ENCODE results near the gene SNED1.

Gene SNED1

GRCh38 chr2:241029599-241030332 lies 31.3 kb downstream of the SNED1 start:
- TF ChIP-seq EZH2phosphoT487 (IDR thresholded peaks at IDR 0.05; ENCODE audit: borderline replicate concordance), result no peak
- TF ChIP-seq, protein P1, sequence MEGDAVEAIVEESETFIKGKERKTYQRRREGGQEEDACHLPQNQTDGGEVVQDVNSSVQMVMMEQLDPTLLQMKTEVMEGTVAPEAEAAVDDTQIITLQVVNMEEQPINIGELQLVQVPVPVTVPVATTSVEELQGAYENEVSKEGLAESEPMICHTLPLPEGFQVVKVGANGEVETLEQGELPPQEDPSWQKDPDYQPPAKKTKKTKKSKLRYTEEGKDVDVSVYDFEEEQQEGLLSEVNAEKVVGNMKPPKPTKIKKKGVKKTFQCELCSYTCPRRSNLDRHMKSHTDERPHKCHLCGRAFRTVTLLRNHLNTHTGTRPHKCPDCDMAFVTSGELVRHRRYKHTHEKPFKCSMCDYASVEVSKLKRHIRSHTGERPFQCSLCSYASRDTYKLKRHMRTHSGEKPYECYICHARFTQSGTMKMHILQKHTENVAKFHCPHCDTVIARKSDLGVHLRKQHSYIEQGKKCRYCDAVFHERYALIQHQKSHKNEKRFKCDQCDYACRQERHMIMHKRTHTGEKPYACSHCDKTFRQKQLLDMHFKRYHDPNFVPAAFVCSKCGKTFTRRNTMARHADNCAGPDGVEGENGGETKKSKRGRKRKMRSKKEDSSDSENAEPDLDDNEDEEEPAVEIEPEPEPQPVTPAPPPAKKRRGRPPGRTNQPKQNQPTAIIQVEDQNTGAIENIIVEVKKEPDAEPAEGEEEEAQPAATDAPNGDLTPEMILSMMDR (conservative IDR thresholded peaks at IDR 0.05; ENCODE audit: low read length), result no peak
- Histone ChIP-seq H3K9me3 (ENCODE audit: insufficient read depth, low read depth, low read length) (peaks cover 14% of the 10 kb centered on the region), H3K4me3 (ENCODE audit: low read length, poor library complexity, severe bottlenecking) (no peak overlapping the region), H3K27me3 (ENCODE audit: insufficient read depth, low read length, poor library complexity, severe bottlenecking) (no peaks in the 10 kb centered on the region), H3K36me3 (ENCODE audit: insufficient read depth, low read length) (no peaks in the 10 kb centered on the region), H4K20me1 (ENCODE audit: insufficient read depth, low read length, poor library complexity, severe bottlenecking) (no peaks in the 10 kb centered on the region), H3K79me2 (ENCODE audit: insufficient read depth, low read length) (no peaks in the 10 kb centered on the region), H3F3A (ENCODE audit: low read depth) (no peaks in the 10 kb centered on the region), H2AFZ (ENCODE audit: low read length) (no peak overlapping the region), H3K9me2 (replicated peaks; ENCODE audit: low read depth, low read length) (no peaks in the 10 kb centered on the region), H3K9ac (ENCODE audit: low read depth, low read length, poor library complexity, severe bottlenecking) (no peak overlapping the region), H3K4me2 (ENCODE audit: low read depth, low read length, poor library complexity, severe bottlenecking) (no peak overlapping the region), H3K4me1 (ENCODE audit: insufficient read depth, low read length, poor library complexity, severe bottlenecking) (no peaks in the 10 kb centered on the region)

GRCh38 chr2:241030333-241030680 lies 31.9 kb downstream of the SNED1 start:
- no peaks in the 10 kb centered on the region for H3K4me1 ChIP-seq (ENCODE audit: insufficient read depth, low read length, poor library complexity, severe bottlenecking)
- TF ChIP-seq, protein P1 (conservative IDR thresholded peaks at IDR 0.05; ENCODE audit: low read length), result no peak
- TF ChIP-seq EZH2phosphoT487 (IDR thresholded peaks at IDR 0.05; ENCODE audit: borderline replicate concordance), result no peak
- no peaks in the 10 kb centered on the region for H3K27me3 ChIP-seq (ENCODE audit: insufficient read depth, low read length, poor library complexity, severe bottlenecking)
- no peaks in the 10 kb centered on the region for H3F3A ChIP-seq (ENCODE audit: low read depth)
- no peak overlapping the region for H3K4me2 ChIP-seq (ENCODE audit: low read depth, low read length, poor library complexity, severe bottlenecking)
- H3K9me2 ChIP-seq (replicated peaks; ENCODE audit: low read depth, low read length), result no peaks in the 10 kb centered on the region
- H3K36me3 ChIP-seq (ENCODE audit: insufficient read depth, low read length), result no peaks in the 10 kb centered on the region
- no peaks in the 10 kb centered on the region for H4K20me1 ChIP-seq (ENCODE audit: insufficient read depth, low read length, poor library complexity, severe bottlenecking)
- no peak overlapping the region for H3K4me3 ChIP-seq (ENCODE audit: low read length, poor library complexity, severe bottlenecking)
- peaks cover 12% of the 10 kb centered on the region for H3K9me3 ChIP-seq (ENCODE audit: insufficient read depth, low read depth, low read length)
- H2AFZ ChIP-seq (ENCODE audit: low read length), result no peak overlapping the region
- no peaks in the 10 kb centered on the region for H3K79me2 ChIP-seq (ENCODE audit: insufficient read depth, low read length)
- no peak overlapping the region for H3K9ac ChIP-seq (ENCODE audit: low read depth, low read length, poor library complexity, severe bottlenecking)

GRCh38 chr2:241030883-241031282 lies 32.5 kb downstream of the SNED1 start:
- no peak overlapping the region for H3K9ac ChIP-seq (ENCODE audit: low read depth, low read length, poor library complexity, severe bottlenecking)
- H3F3A ChIP-seq (ENCODE audit: low read depth), result no peaks in the 10 kb centered on the region
- H3K4me3 ChIP-seq (ENCODE audit: low read length, poor library complexity, severe bottlenecking), result no peak overlapping the region
- no peaks in the 10 kb centered on the region for H3K27me3 ChIP-seq (ENCODE audit: insufficient read depth, low read length, poor library complexity, severe bottlenecking)
- no peak overlapping the region for H3K4me2 ChIP-seq (ENCODE audit: low read depth, low read length, poor library complexity, severe bottlenecking)
- H2AFZ ChIP-seq (ENCODE audit: low read length), result no peak overlapping the region
- no peaks in the 10 kb centered on the region for H3K9me2 ChIP-seq (replicated peaks; ENCODE audit: low read depth, low read length)
- TF ChIP-seq EZH2phosphoT487 (IDR thresholded peaks at IDR 0.05; ENCODE audit: borderline replicate concordance), result no peak
- TF ChIP-seq, protein P1 (conservative IDR thresholded peaks at IDR 0.05; ENCODE audit: low read length), result no peak
- no peaks in the 10 kb centered on the region for H3K79me2 ChIP-seq (ENCODE audit: insufficient read depth, low read length)
- peaks cover 7% of the 10 kb centered on the region for H3K9me3 ChIP-seq (ENCODE audit: insufficient read depth, low read depth, low read length)
- no peaks in the 10 kb centered on the region for H3K4me1 ChIP-seq (ENCODE audit: insufficient read depth, low read length, poor library complexity, severe bottlenecking)
- no peaks in the 10 kb centered on the region for H3K36me3 ChIP-seq (ENCODE audit: insufficient read depth, low read length)
- no peaks in the 10 kb centered on the region for H4K20me1 ChIP-seq (ENCODE audit: insufficient read depth, low read length, poor library complexity, severe bottlenecking)

All from Loucy (cell line).